Retinal pigment epithelial cell (primary cell): Measurements from ENCODE around the gene ALG10.
"Not testable (repeated sequence)": the region's sequence is repeated elsewhere in the genome, so short reads cannot be mapped to it uniquely, and the experiment has no call there.

ENCODE experiments used
- DNase-seq: peaks from one replicate; pipeline ENCODE4 v3.0.0-alpha.2; 2010; ENCODE audit warnings: low read depth
- H3K4me3 ChIP-seq: 2 replicates; pipeline ENCODE4 v1.5.1; 2011; ENCODE audit warnings: mild to moderate bottlenecking, low read length, control low read depth, moderate library complexity
- TF ChIP-seq, protein P1 (sequence below): conservative IDR thresholded peaks from 2 replicates; pipeline ENCODE4 v1.5.1; 2011; ENCODE audit warnings: low read depth, low read length, control low read depth, inconsistent platforms

Gene ALG10

DNA sequence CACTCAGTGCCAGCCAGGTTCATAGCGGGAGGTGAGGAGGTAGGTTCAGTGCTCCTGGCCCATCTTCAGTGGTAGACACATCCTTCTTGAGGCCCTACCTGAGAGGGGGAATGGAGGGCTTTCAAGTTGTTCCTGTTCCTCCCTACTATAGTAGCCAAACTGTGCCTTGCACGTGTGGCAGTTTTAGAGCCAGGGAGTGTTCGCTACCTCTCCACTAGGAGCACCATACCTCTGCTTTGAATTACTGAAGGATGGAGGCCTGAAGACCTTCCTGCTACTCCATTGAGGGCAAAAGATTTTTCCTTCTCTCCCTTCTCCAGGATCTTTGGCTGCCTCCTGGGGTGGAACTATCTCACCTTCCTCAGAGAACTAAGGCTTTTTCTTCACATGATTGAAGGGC is 5.9 kb upstream of the ALG10 start:
- DNase-seq = no peak
- TF ChIP-seq, protein P1, sequence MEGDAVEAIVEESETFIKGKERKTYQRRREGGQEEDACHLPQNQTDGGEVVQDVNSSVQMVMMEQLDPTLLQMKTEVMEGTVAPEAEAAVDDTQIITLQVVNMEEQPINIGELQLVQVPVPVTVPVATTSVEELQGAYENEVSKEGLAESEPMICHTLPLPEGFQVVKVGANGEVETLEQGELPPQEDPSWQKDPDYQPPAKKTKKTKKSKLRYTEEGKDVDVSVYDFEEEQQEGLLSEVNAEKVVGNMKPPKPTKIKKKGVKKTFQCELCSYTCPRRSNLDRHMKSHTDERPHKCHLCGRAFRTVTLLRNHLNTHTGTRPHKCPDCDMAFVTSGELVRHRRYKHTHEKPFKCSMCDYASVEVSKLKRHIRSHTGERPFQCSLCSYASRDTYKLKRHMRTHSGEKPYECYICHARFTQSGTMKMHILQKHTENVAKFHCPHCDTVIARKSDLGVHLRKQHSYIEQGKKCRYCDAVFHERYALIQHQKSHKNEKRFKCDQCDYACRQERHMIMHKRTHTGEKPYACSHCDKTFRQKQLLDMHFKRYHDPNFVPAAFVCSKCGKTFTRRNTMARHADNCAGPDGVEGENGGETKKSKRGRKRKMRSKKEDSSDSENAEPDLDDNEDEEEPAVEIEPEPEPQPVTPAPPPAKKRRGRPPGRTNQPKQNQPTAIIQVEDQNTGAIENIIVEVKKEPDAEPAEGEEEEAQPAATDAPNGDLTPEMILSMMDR = no peak
- H3K4me3 ChIP-seq = no peak overlapping the region

- H3K4me3 ChIP-seq = no peak overlapping the region
- DNase-seq = no peak
- TF ChIP-seq, protein P1 = no peak
These were observed 1.2 kb upstream of the ALG10 start for GRCh38 chr12:34021071-34021470.

DNA sequence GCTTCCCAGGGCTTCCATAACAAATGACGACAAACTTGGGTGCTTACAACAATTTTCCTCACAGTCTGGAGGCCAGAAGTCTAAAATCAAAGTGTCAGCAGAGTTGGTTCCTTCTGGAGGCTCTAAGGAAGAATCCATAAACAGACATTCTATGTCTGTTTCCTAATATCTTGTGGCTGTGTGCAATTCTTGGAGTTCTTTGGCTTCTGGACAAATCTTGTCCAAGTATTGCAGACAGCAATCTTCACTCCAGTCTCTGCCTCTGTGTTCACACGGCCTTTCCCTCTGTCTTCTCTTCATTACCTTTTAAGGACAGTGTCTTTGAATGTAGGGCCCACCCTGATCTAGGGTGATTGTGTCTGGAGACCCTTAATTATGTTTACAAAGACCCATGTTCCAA is 5.4 kb downstream of the ALG10 start:
- not testable (repeated sequence) for DNase-seq, H3K4me3 ChIP-seq

- TF ChIP-seq, protein P1 = no peak
- DNase-seq = no peak
- no peak overlapping the region for H3K4me3 ChIP-seq
These were observed 8.3 kb downstream of the ALG10 start for GRCh38 chr12:34030591-34030990.

- no peak overlapping the region for H3K4me3 ChIP-seq
- no peak for DNase-seq
- TF ChIP-seq, protein P1 = peak; percentile 54
These were observed 11.5 kb downstream of the ALG10 start for GRCh38 chr12:34033628-34034296.

GRCh38 chr12:34038357-34038756 is 16.1 kb downstream of the ALG10 start:
- not testable (repeated sequence) for H3K4me3 ChIP-seq, DNase-seq

DNA sequence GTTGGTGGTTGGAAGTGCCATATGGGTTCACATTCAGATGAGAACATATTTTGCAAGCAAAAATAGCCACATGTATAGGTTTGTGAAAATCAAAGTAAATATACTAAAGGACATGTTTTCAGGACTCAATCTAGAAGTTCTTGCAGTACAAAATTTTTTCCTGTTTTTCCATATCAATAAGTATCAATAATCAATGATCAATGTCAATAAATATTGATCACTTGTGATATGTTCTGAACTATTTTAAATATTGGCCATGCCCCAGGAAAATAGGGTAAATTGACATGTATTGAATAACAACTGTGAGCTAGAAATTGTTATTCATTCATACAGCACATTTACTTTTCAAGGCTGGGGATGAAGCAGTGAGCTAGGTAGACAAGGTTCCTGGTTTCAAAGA is 24.3 kb downstream of the ALG10 start:
- no peak for DNase-seq
- no peak overlapping the region for H3K4me3 ChIP-seq
- TF ChIP-seq, protein P1 = no peak

- not testable (repeated sequence) for DNase-seq, H3K4me3 ChIP-seq
These were observed 25.6 kb downstream of the ALG10 start for GRCh38 chr12:34047855-34048254.

- TF ChIP-seq, protein P1 = no peak
- H3K4me3 ChIP-seq = no peak overlapping the region
- DNase-seq = no peak
These were observed 26.4 kb downstream of the ALG10 start for GRCh38 chr12:34048714-34049113.
